ENCODE data around the gene KCNJ8.
"Not testable (repeated sequence)": the region's sequence is repeated elsewhere in the genome, so short reads cannot be mapped to it uniquely, and the experiment has no call there.

KCNJ8 gene

DNA sequence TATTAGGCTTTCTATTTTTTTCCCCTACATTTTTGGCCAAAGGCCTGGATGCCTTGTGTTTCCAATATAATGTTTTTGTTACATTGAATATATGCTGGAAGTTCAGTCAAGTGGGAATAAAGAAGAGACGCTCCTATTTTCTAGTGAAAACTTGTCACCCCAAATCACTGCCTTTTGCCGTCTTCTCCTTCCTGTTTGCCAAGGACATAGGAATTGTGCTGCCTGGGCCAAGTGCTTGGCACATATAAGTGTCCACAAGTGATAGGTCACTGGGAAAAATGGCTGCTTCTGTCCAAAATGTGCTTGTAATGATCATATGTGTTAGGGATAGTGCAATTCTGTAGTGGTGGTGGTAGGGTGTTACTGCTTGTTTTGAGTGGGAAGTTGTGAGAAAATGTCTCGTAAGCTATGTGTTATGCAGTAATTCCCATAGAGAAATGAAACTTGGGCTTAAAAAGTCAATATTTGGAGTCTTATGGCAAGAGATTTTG is 11.6 kb upstream of the KCNJ8 start:
- no peak for DNase-seq

DNA sequence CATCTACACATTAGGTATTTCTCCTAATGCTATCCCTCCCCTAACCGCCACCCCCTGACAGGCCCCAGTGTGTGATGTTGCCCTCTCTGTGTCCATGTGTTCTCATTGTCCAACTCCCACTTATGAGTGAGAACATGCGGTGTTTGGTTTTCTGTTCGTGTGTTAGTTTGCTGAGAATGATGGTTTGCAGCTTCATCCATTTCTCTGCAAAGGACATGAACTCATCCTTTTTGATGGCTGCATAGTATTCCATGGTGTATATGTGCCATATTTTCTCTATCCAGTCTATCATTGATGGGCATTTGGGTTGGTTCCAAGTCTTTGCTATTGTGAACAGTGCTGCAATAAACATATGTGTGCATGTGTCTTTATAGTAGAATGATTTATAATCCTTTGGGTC is 8.2 kb upstream of the KCNJ8 start:
- DNase-seq: not testable (repeated sequence)

GRCh38 chr12:21780786-21781185 is 6.3 kb upstream of the KCNJ8 start:
- DNase-seq: no peak

- peak in 1 of 14 donors; percentile 1 for DNase-seq
Observed at GRCh38 chr12:21776175-21776574, 1.7 kb upstream of the KCNJ8 start.

DNA sequence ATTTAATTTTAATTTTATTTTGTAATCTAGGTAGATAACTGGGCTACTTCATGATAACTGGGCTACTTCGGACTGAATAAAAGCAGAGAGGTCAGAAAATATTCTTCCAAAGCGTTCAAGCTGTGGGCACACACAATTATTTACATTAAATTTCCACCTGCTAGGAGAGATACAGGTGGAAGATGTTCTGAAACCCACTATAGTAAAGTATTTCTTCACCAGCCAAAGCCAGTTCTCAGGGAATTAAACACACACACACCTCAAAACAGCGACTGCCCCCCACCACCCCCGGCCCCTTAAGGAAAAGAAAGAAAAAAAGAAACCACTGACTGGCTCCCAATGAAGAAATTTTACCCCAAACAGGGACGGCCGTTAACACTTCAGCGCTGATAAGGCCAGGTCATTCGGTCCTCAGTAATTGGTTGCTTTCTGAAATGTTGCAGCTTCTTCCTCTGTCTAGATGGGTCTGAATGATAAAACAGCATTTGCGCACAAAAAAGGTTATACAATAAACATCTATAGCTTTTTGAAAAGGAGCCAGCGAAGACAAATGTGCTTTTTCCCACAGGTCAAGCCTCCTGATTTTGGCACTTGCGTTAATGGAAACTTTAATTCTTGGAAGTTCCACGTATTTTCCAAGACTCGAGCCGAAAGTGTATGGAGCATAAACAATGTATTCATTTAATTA is 771 bp upstream of the KCNJ8 start:
- peak in 2 of 14 donors; percentile 2 to 3 for DNase-seq

GRCh38 chr12:21773806-21774205 is 700 bp downstream of the KCNJ8 start:
- DNase-seq: no peak

- peak in 7 of 14 donors; percentile 3 to 36 (median 11) for DNase-seq
Observed at GRCh38 chr12:21773263-21773741, 1.2 kb downstream of the KCNJ8 start.

DNA sequence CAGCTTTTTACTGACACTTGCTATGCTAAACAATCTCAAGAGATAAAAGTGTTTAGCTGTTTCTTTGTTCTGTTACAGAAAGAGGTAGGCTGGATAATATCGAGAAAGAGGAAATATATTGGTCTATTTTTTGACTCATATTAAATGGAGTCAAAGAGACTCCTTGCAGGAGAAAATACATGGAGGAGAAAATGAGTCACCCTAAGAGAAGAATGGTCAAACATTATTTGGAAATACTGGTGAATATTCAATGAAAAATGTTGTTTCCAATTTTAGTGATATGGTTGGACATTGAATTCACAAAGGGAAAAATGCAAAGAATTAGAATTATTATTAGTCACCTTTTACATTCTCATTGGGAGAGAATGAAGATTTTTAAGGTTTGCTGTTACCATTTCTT is 3.2 kb downstream of the KCNJ8 start:
- no peak for DNase-seq

DNA sequence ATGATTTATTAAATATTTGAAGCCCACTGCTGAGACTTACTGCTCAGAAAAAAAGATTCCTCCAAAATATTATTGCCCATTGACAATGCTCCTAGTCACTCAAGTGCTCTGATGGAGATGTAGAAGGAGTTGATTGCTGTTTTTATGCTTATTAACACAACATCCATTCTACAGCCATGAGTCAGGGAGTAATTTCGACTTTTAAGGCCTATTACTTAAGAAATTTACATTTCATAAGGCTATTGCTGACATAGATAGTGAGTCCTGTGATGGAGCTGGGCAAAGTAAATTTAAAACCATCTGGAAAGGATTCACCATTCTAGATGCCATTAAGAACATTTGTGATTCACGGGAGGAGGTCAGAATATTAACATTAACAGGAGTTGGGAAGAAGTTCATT is 5.2 kb downstream of the KCNJ8 start:
- no peak for DNase-seq

DNA sequence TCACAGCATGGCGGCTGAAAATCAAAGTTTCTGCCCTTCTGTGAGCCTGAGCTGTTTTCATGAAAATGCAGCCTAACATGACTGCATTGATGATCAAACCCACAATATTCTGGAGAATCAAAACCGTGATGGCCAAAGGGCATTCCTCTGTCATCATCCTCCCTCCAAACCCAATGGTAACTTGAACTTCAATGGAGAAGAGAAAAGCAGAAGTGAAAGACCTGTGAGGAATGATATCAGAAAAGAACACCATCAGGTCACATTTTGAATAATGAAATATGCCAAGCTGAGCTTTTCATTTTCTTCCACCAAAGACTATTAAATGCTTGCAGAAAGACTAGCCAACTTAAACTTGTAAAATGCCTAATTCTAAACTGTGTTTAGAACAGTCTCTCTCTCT is 8.1 kb downstream of the KCNJ8 start:
- no peak for DNase-seq

GRCh38 chr12:21764950-21765349 is 9.6 kb downstream of the KCNJ8 start:
- DNase-seq: no peak

DNA sequence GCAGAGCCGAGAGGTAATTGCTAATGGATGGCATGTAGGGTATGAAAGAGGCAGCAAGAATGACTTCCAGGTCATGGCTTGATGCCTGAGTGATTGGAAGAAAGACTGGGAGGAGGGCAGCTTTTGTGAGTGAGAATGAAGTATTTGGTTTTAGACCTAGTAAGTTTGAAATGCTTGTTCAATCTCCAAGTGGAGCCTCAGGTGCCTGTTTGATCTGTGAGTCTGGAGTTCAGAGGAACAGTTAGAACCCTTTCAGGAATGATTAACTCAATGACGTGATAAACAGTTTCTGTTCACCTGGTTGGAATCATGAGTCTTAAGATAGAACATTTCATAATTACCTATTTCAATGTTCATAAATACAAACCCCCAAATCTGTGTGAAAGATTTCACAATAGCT is 10.4 kb downstream of the KCNJ8 start:
- DNase-seq: no peak

DNA sequence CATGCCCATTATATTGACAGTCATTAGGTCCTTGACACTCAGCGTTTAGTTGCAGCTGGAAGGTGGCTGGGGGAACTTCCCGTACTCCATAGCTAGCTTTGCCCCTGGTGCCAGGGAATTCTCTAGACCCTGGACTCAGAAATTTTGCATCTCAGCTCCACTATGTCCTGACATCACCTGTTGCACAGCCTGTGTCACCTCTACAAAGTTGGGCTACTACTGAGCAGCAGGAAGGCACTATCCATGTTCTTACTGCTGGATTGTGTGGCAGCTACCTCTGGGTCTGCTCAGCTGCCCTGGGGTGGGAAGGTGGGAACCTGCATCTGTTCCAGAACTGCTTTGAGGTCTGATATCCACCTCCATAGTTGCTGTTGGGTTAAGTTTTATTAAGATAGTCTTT is 11.0 kb downstream of the KCNJ8 start:
- no peak for DNase-seq

- no peak for DNase-seq
Observed at GRCh38 chr12:21759737-21760136, 14.8 kb downstream of the KCNJ8 start.

DNA sequence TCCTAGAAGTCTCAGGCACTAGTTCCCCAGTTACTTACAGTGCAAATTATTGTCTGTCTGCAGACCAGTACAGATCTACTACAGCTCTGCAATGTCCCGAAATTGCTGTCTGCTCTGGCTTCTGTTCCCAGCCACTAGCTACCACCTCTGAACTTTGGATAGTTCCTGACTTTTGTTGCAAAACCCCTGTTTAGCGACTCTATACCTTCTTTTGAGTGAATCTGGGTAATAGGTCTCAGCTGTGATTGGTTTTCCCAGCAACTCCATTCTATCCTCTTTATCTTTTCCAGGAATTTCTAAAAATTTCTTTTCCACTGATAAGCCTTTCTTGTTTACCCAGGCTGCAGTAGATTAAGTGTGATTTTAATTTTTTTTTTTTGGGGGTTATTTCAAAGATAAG is 16.8 kb downstream of the KCNJ8 start:
- no peak for DNase-seq

GRCh38 chr12:21756699-21757098 is 17.8 kb downstream of the KCNJ8 start:
- DNase-seq: no peak

DNA sequence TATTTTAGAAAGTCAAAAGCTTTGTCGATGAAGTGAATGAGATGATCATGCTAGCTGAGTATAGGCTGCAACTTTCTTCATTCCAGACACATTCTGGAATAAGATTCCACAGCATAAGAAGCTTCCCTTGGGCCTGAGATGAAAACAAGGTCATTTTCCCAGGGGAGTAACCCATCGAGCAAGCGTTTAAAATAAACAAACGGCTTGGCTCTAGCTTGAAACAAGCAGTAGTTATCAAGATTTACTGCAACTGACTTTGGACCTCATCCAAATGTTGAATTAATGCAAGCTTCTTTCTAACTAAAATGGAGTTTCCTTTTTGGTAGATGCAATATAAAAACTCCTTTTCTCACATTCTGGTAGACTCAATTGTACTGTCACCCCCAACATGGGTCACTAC is 23.0 kb downstream of the KCNJ8 start:
- DNase-seq: no peak

DNA sequence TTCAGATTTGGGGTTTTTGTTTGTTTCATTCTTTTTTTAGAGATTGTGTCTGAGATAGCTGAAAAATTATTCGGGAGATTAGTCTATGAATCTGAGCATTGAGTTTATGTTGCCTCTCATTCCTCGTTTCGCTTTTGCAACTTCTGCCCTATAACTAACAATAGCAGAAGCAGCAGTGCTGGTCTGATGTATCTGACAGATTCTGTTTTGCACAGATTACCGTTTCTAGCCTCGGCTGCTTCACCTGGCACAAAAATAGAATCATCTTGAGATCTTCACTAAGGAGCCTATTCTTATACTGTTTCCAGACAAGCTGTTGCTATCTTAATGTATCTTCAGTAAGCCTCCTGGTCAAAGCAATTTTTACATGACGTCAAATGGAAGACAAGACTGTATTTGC is 29.2 kb downstream of the KCNJ8 start:
- no peak for DNase-seq

- DNase-seq: no peak
Observed at GRCh38 chr12:21731144-21731543, 43.4 kb downstream of the KCNJ8 start.

DNA sequence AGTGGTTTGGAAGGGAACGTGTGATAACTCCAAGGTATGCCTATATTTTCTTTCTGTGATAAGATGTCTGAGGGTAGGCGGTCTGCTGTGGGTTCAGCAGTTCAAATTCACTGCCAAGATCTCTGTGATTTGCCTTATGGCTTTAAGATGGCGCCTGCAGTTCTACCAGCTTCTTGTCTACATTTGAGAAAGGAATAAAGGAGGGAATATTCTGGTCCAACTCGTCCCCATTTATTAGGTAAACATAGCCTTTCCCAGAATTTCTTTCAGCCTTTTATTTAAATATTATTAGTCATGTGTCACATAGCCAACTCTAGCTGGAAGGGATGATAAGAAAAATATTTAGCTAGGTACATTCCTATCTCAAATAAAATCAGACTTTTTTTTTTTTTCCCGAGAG is 48.8 kb downstream of the KCNJ8 start:
- DNase-seq: no peak

DNA sequence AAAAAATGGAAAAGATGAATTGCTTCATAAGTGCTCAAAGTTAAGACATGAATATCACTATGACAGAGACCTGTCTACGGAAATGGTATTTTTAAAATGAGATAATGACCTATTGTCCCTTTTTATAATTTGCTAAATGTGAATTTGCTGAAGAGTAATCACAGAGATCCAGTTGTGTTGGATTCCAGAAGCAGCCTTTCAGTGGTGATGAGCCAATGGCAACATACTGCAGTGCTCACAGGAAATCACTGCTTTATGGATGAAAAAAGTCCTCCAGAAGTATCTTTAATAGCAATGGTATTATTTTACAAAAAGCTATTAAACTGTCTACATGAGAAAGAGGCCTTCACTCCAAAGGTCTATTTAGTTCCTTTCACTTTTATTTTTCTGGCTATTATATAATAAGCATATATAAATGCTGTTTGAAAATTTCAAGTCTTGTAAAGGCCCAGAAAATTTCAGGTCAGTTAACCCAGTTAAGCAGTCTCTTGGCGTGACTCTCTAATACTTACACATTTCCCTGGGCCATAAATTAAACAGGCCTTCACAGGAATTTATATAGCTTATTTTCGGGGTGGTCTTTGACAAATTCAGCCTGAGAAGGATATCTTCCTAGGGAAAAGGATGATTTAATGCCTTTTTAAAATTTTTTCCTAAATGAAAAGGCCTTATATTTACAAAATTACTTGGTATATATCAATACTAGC is 55.4 kb downstream of the KCNJ8 start:
- no peak for DNase-seq

DNA sequence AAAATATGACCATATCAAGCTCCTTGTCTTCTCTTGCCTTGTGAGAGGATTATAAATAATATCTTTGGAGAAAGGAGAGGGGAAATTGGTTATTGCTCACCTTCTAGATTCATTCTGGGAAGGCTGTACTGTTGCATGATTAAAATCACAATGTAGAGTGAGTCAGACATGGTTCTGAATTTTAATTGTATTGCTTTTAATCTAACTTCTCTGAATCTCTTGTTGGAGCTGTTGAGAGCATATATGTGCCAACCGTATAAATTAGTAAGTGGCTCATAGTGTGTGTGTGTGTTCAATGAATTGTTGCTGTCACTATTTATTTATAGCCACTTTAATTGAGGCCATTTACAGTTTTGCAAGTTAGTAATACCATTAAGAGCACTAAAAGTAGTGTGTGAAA is 56.1 kb downstream of the KCNJ8 start:
- DNase-seq: no peak

- no peak for DNase-seq
Observed at GRCh38 chr12:21717767-21718166, 56.7 kb downstream of the KCNJ8 start.

GRCh38 chr12:21715386-21715785 is 59.1 kb downstream of the KCNJ8 start:
- DNase-seq: no peak
